Measurements from ENCODE around the gene EGFLAM.
"Not testable (repeated sequence)": the region's sequence is repeated elsewhere in the genome, so short reads cannot be mapped to it uniquely, and the experiment has no call there.

EGFLAM gene

DNA sequence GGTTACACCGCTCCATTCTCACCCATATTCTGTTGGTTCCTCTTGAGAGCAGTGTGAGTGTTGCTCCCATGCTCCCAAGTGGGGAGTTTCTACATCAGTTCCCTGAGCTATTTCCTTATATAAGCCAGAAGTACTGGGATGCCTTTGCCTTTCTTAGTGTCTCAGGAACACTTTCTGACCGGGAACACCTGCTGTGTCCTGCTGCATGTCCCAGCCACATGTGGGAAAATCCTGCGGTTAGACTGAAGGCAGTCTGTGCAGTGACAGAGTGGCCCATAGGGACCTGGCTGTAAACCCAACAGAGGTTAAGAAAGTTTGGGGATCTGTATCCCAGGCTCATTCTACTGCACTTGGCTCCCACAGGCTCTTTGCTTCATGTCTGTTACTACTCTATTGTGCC lies 126.0 kb downstream of the EGFLAM start:
- no peak overlapping the region for H3K4me3 ChIP-seq (ENCODE audit: low read length)
- no peak for TF ChIP-seq ZNF274 (IDR thresholded peaks at IDR 0.05; ENCODE audit: low read depth, low read length)

DNA sequence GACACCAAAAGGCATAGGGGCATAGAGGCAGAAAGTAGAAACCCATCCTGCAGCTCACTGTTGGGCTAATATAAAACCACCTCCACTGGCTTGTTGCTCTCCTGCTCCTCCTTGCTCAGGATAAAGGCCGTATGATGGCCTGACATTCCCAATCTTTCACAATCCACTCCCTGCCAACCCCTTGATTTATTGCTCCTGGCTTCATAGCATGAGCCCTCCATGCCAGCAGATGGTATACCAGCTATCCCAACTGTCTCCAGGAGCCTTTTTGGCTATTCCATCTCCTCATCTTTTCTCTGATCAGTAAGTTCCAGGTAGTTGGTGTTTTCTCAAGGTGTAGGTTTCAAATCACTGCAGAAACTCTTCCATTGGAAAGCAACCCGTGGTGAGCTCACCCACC lies 128.8 kb downstream of the EGFLAM start:
- TF ChIP-seq ZNF274 (IDR thresholded peaks at IDR 0.05; ENCODE audit: low read depth, low read length), result no peak
- H3K4me3 ChIP-seq (ENCODE audit: low read length), result no peak overlapping the region

DNA sequence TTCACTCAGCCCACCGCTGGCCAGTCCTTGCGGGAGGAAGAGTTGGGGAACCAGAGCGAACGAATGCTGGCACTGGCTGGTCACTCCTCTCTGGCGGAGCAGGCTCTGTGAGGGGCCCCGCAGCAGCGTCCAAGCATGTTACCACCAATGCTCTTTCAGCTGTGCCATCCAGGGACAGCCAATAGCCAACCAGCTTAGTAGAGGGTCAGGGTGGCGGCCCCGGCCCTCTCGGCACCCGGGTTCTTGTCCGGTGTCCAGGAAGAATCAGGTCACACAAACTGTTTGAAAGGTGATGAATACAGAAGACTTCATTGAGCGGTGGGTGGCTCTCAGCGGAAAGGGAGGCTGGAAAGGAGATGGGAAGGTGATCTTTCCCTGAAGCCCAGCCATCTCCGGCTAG lies 135.3 kb downstream of the EGFLAM start:
- TF ChIP-seq ZNF274 (IDR thresholded peaks at IDR 0.05; ENCODE audit: low read depth, low read length), result no peak
- no peak overlapping the region for H3K4me3 ChIP-seq (ENCODE audit: low read length)

DNA sequence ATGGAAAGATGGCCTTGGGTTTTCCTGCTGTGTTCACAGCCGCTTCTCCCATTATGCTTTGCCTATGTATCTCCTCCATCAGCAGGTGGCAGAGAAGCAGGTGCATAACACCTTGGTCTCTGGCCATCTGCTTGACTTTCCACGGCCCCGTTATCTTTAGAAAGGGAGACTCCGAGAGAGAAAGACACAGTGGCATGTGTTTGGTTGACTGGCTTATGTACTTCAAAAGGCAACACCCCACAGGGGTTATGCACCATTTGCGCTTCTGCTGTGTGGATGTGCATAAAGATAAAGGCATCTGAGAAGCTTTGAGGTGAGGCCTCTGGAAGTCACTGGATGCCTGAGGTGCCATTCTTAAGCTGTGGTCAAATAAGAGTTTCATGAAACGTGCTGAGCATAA lies 138.4 kb downstream of the EGFLAM start:
- no peak overlapping the region for H3K4me3 ChIP-seq (ENCODE audit: low read length)
- TF ChIP-seq ZNF274 (IDR thresholded peaks at IDR 0.05; ENCODE audit: low read depth, low read length), result no peak

DNA sequence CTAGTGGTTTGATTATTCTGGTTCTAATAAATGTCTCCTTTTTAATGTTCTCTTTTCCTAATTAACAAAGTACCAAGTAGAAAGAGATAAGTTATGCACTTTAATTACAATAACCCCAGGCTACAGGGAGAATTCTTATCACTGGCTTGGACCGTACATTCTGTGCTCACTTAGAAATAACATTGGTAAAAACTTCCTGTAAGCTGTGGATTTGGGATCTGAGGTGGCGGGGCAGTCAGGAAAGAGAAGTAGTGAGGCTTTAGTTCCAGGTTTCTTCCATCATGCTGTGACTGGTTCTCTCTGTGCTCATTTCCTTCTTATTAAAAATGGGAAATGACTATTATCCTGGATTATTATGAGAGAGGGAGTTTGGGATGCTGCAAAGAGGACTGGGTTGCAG lies 142.0 kb downstream of the EGFLAM start:
- H3K4me3 ChIP-seq (ENCODE audit: low read length), result no peak overlapping the region
- TF ChIP-seq ZNF274 (IDR thresholded peaks at IDR 0.05; ENCODE audit: low read depth, low read length), result no peak

DNA sequence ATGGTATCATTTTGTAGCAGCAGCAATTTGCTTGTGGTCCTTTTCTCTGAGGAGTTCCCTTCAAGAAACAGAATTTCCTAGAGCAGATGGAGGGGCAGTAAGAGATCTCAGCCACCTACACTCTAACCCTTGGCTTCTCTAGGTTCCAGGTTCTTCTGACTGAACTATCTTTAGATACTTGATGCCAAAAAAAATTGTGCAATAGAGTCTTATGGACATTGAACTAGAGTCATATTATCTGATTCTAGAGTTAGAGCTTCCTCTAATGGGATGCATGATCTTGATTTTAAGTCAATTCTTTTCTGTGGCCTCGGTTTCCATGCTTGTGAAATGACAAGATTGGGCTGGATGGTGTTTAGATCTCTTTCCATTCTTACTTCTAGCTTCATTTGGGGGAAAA lies 142.8 kb downstream of the EGFLAM start:
- H3K4me3 ChIP-seq (ENCODE audit: low read length), result no peak overlapping the region
- no peak for TF ChIP-seq ZNF274 (IDR thresholded peaks at IDR 0.05; ENCODE audit: low read depth, low read length)

DNA sequence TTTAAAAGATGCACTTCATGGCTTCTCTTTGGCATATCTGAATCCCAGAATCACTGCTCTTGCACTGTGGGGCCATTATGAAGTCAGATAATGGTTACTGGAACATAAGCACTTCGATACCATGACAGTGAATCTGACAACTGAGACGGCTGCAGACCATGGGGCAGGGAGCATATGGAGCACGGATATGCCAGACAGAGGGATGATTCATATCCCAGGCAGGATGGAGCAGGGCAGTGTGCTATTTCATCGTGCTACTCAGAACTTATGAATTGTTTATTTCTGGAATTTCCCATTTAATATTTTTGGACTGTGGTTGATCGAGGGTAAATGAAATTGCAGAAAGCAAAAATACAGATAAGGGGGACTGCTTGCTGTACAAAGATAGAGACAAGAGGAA lies 145.0 kb downstream of the EGFLAM start:
- TF ChIP-seq ZNF274 (IDR thresholded peaks at IDR 0.05; ENCODE audit: low read depth, low read length), result no peak
- H3K4me3 ChIP-seq (ENCODE audit: low read length), result no peak overlapping the region

DNA sequence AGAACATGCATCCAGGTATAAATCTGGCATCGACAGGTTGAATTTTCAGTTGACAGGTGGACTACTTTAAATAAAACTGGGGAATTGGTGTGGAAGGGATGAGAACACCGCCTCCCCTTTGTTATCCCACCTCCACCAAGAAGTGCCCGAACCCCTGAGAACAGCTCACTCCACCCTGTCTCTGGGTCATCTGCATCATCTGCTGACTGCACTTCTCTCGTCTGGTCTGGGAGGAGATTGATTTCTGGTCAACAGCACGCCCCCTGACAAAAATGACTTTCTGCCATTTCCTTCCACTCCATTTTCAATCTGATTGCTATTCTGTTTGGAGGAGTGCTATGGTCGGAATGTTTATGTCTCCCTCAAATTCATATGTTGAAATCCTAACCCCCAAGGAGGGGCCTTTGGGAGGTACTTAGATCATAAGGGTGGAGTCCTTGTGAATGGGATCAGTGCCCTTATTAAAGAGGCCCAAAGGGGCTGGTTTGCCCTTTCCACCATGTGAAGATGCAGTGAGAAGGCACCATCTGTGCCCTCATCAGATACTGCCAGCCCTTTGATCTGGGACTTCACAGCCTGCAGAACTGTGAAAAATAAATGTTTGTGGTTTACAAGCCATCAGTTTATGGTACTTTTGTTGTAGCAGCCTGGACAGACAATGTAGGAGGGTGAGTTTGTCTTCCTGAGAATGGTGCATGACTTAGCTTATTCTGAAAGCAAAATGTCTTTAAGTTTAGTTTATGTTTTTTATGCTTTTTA lies 145.7 kb downstream of the EGFLAM start:
- H3K4me3 ChIP-seq (ENCODE audit: low read length), result no peak overlapping the region
- no peak for TF ChIP-seq ZNF274 (IDR thresholded peaks at IDR 0.05; ENCODE audit: low read depth, low read length)

DNA sequence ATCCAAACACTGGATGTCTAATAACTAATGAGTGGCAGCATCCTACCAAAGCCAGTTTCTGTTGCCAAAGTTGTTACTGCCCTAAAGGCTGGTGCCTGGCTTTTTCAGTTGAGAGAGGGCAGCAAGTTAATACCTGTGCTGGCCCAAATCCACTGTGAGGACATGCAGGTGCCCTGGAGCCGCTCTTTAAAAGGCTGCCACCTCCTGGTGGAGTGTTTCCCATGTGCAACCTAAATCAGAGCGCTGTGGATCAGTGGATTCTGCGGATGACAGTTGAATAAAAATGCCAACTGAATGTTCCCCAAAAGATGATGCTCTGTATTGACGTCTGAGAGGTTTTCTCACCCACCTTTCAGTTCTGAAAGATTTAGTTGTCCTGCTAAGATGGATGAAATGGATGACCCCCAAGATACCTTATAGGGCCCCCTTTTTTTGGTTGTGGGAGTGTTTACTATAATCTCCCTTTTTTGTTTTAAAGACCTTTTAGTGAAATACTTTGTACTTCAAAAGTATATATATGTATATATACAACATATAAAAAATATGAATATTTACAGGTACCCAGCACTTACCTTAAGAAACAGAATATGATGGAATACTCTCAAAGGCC lies 146.4 kb downstream of the EGFLAM start:
- H3K4me3 ChIP-seq (ENCODE audit: low read length), result no peak overlapping the region
- TF ChIP-seq ZNF274 (IDR thresholded peaks at IDR 0.05; ENCODE audit: low read depth, low read length), result no peak

DNA sequence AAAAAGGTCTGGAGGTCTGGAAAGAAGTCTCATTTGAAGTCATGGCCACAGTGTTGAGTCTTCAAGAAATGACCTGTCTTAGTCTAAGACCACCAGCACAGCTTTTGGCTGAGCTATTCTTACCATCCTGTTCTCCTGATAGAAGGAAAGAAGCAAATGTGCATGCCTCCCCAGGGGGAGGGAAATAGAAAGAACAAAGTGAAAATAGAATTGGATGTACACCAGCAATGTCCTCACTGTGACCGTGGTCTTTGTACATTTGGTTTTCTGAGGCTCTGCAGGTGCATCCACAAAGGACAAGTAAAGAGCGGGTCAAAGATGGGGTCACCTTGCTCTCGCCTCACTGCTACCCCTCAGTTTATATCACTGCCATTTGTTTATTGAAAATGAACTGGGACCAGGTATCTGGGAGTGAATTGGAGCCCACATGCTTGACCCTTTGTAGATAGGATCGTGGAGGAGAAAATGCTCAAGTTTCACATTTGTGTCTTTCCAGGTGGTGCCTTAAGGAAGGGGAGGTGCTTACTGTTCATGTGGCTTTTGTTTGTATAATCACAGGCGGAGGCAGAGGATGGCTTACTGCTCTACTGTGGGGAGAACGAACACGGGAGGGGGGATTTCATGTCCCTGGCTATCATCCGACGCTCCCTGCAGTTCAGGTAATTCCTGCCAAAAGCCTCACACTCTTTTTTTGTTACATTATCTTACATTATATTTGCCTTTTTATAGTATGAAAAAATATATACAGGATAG lies 150.3 kb downstream of the EGFLAM start:
- no peak for TF ChIP-seq ZNF274 (IDR thresholded peaks at IDR 0.05; ENCODE audit: low read depth, low read length)
- H3K4me3 ChIP-seq (ENCODE audit: low read length), result no peak overlapping the region

DNA sequence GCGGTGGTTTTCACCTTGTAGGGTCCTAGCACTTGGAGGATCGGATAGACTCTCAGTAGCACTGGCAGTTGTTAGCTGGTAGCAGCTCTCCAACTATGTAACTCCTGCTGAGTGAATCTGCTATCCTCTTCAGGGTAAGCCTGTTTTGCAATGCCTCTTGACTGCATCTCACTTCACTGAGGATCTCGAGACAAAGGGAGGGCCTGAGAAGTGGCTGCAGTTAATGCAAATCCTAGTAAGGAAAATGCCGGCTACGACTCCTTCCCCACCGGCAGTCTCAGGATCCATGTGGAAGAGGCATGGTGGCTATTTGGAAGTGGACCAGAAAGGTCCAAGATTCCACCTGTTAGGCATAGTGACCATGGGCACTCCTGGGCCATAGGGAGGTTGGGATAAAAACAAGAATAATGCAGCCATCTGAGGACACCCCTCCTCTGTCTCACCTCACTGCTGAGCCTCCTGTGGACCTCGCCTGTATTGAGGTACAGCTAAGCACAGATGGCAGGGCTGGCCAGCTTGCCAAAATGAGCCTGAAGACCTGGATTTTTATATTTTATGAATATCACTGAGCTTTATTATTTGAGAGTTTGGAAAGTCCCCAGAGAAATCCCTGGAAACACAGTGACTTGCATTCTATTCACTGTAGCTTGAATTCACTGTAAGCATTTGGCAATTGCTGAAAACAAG lies 152.1 kb downstream of the EGFLAM start:
- H3K4me3 ChIP-seq (ENCODE audit: low read length), result no peak overlapping the region
- no peak for TF ChIP-seq ZNF274 (IDR thresholded peaks at IDR 0.05; ENCODE audit: low read depth, low read length)

DNA sequence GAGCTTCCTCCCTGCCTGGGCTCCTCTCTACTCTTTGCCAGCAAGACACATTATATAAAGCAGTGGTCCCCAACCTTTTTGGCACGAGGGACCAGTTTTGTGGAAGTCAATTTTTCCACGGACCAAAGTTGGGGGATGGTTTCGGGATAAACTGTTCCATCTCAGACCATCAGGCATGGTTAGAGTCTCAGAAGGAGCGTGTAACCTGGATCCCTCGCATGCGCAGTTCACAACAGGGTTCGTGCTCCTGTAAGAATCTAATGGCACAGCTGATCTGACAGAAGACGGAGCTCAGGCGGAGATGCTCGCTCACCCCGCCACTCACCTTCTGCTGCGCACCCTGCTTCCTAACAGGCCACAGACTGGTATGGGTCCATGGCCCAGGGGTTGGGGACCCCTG lies 155.3 kb downstream of the EGFLAM start:
- no peak overlapping the region for H3K4me3 ChIP-seq (ENCODE audit: low read length)
- no peak for TF ChIP-seq ZNF274 (IDR thresholded peaks at IDR 0.05; ENCODE audit: low read depth, low read length)

DNA sequence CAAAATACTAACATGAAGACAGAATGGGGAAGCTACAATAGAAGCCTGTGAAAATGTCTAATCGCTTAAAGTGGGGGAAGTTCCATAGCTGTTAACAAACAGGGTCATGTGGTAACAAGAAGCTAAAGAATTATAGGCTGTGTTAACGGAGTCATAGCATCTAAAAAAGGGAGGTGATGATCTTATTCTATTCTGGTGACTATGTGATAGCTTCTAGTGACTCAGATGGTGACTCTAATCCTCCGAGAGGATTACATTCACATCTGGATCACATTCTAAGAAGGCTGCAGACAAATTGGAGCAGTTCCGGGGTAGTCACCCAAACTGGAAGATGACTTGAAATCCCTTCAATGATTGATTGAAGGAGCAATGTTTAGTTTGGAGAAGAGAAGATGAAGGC lies 156.0 kb downstream of the EGFLAM start:
- TF ChIP-seq ZNF274 (IDR thresholded peaks at IDR 0.05; ENCODE audit: low read depth, low read length), result no peak
- H3K4me3 ChIP-seq (ENCODE audit: low read length), result no peak overlapping the region

DNA sequence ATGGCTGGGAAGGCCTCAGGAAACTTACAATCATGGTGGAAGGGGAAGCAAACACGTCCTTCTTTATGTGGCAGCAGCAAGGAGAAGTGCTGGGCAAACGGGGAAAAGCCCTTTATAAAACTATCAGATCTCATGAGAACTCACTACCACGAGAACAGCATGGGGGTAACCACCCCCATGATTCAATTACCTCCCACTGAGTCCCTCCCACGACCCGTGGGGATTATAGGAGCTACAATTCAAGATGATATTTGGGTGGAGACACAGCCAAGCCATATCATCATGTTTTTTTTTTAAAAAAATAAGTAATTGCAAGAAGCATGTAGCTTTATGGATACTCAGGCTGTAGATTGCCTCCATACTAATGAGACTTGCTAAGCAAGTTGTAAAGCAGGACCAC lies 157.4 kb downstream of the EGFLAM start:
- not testable (repeated sequence) for H3K4me3 ChIP-seq (ENCODE audit: low read length)

DNA sequence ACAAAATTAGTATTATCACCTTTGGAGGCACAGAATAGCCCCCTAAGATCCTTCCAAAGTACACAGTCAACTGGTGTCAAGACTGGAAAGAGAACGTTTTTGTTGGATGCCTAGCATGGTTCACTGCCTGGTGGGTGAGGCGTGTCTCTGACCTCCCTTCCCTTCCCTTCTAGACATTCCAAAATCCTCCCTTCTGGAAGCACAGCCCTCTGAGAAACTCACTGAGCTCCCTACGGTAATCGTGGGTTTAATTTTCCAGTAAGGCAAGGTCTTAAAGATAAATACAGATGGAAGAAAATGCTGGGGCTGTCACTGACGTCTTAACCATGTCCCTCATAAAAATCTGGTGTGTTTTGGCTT lies 159.3 kb downstream of the EGFLAM start:
- no peak for TF ChIP-seq ZNF274 (IDR thresholded peaks at IDR 0.05; ENCODE audit: low read depth, low read length)

More for the DNA sequence above, 159.3 kb downstream of the EGFLAM start:
- no peak overlapping the region for H3K4me3 ChIP-seq (ENCODE audit: low read length)
